Gastrocnemius medialis (tissue), 4 donors: Measurements from ENCODE around the gene ZNF280D. TPM values are rescaled to one million over a fixed set of nuclear protein-coding genes. Genes with fewer than 3 reads are reported as not detected.
"Not testable (repeated sequence)": the region's sequence is repeated elsewhere in the genome, so short reads cannot be mapped to it uniquely, and the experiment has no call there.

Experiments
- ATAC-seq, 2 donors: fragments of 150-250 bp; one replicate each; pipeline ENCODE4 v1.9.1; 2016
- DNase-seq, 2 donors: peaks; one replicate each; pipeline ENCODE4 v3.0.0-alpha.2; 2019
- H3K27ac ChIP-seq, 4 donors: fragments of 200-600 bp; sonication (generic); 1 replicate in 1 of 4; 2 replicates in 3 of 4; pipeline ENCODE4 v1.5.1; 2016 to 2018; ENCODE audit warnings: mild to moderate bottlenecking in 2 of 4, moderate library complexity in 1 of 4
- H3K27me3 ChIP-seq, 3 donors: fragments of 200-600 bp; sonication (generic) in 2 of 3; 1 replicate in 1 of 3; 2 replicates in 2 of 3; pipeline versions ENCODE4 v1.5.1 to v1.6.0; 2016 to 2019; ENCODE audit warnings: mild to moderate bottlenecking in 1 of 3, moderate library complexity in 1 of 3
- H3K36me3 ChIP-seq, 2 donors: fragments of 200-600 bp; sonication (generic) in 1 of 2; one replicate each; pipeline ENCODE4 v1.5.1; 2017 to 2018
- H3K4me1 ChIP-seq, 2 donors: fragments of 200-600 bp; sonication (generic) in 1 of 2; one replicate each; pipeline ENCODE4 v1.5.1; 2016 to 2017; ENCODE audit warnings: mild to moderate bottlenecking in 2 of 2
- H3K4me3 ChIP-seq, 4 donors: fragments of 200-600 bp; sonication (generic) in 3 of 4; 1 replicate in 1 of 4; 2 replicates in 3 of 4; pipeline ENCODE4 v1.5.1; 2016 to 2019; ENCODE audit warnings: mild to moderate bottlenecking in 2 of 4
- H3K9me3 ChIP-seq, 3 donors: fragments of 200-600 bp; sonication (generic) in 2 of 3; 1 replicate in 1 of 3; 2 replicates in 2 of 3; pipeline ENCODE4 v1.5.1; 2016 to 2019
- POLR2A ChIP-seq, 2 donors: fragments of 450-650 bp; IDR thresholded peaks; one replicate each; pipeline ENCODE4 v1.6.1; 2017; ENCODE audit warnings: antibody characterized with exemption in 2 of 2, mild to moderate bottlenecking in 2 of 2, moderate library complexity in 2 of 2
- in situ Hi-C, 4 donors: fragments of 200-750 bp; cut with MboI; loops; one replicate each; pipeline versions ENCODE4 v1.15.0 to v1.8.0; 2017; ENCODE audit warnings: low sequenced_read_pairs in 4 of 4
- intact Hi-C: fragments of 100-400 bp; cut with DNase I; formaldehyde crosslinking; loops from one replicate; pipeline ENCODE4 v1.15.1; 2023; ENCODE audit warnings: low total_unique reads
- total RNA-seq, 4 donors: library from RNA; depleted of rRNA; stranded (reverse); fragments of >200 nt; gene quantifications; one replicate each; pipeline versions ENCODE4 v1.1.0 to v1.2.3, GENCODE V29; 2016
- TF ChIP-seq, protein P1 (sequence below), 5 experiments: fragments of 450-650 bp in 3 of 5; fragments of 200-600 bp in 2 of 5; sonication (generic) in 2 of 5; IDR thresholded peaks in 4 of 5; conservative IDR thresholded peaks in 1 of 5; 1 replicate in 4 of 5; 2 replicates in 1 of 5; pipeline ENCODE4 v1.5.1; 2016 to 2019; ENCODE audit warnings: antibody characterized with exemption in 5 of 5, mild to moderate bottlenecking in 3 of 5, moderate library complexity in 3 of 5

ZNF280D gene
- total RNA-seq, 4 donors from 2014 or later: 19.9 to 45.5 (median 23.4) TPM

DNA sequence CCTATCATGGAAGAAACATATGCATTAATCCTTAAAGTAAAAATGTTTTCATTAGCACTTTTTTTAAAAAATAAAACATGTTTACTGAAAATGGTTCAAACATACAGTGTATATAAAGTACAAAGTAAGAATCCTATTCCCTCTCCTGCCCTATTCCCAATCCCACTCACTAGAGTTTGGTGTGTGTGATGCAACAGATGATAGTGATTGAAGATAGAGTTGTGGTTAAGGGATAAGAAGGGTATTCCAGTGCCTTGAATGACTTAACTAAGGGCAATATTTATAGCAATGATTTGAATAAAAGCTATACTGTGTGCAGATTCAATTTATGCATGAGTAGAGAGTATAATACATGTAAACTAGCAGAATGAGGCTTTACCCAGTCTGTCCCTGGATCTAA, 18.1 kb downstream of the ZNF280D start:
- DNase-seq: no peak
- Histone ChIP-seq H3K9me3 (no peaks in the 10 kb centered on the region), H3K4me1 (peaks cover 29 to 36% of the 10 kb centered on the region in 2 donors)

DNA sequence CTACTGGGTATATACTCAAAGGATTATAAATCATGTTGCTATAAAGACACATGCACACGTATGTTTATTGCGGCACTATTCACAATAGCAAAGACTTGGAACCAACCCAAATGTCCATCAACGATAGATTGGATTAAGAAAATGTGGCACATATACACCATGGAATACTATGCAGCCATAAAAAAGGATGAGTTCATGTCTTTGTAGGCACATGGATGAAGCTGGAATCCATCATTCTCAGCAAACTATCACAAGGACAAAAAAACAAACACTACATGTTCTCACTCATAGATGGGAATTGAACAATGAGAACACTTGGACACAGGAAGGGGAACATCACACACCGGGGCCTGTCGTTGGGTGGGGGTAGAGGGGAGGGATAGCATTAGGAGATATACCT, 23.8 kb downstream of the ZNF280D start:
- H3K27me3 ChIP-seq, H3K9me3 ChIP-seq, H3K36me3 ChIP-seq, H3K4me3 ChIP-seq, H3K27ac ChIP-seq, in situ Hi-C loops, ATAC-seq, intact Hi-C loops, DNase-seq: not testable (repeated sequence)
- H3K4me1 ChIP-seq: peaks cover 12 to 16% of the 10 kb centered on the region in 2 donors

More for the DNA sequence above, 18.1 kb downstream of the ZNF280D start:
- TF ChIP-seq, protein P1, sequence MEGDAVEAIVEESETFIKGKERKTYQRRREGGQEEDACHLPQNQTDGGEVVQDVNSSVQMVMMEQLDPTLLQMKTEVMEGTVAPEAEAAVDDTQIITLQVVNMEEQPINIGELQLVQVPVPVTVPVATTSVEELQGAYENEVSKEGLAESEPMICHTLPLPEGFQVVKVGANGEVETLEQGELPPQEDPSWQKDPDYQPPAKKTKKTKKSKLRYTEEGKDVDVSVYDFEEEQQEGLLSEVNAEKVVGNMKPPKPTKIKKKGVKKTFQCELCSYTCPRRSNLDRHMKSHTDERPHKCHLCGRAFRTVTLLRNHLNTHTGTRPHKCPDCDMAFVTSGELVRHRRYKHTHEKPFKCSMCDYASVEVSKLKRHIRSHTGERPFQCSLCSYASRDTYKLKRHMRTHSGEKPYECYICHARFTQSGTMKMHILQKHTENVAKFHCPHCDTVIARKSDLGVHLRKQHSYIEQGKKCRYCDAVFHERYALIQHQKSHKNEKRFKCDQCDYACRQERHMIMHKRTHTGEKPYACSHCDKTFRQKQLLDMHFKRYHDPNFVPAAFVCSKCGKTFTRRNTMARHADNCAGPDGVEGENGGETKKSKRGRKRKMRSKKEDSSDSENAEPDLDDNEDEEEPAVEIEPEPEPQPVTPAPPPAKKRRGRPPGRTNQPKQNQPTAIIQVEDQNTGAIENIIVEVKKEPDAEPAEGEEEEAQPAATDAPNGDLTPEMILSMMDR (IDR thresholded peaks at IDR 0.05 in 4 of 5, conservative IDR thresholded peaks at IDR 0.05 in 1 of 5): no peak
- TF ChIP-seq POLR2A (IDR thresholded peaks at IDR 0.05): no peak
- Histone ChIP-seq H3K27me3 (no peaks in the 10 kb centered on the region), H3K36me3 (no peaks in the 10 kb centered on the region), H3K4me3 (no peak overlapping the region), H3K27ac (no peak overlapping the region)
- intact Hi-C loops (no loop called here), in situ Hi-C loops (no loop called here)
- no peak for ATAC-seq

DNA sequence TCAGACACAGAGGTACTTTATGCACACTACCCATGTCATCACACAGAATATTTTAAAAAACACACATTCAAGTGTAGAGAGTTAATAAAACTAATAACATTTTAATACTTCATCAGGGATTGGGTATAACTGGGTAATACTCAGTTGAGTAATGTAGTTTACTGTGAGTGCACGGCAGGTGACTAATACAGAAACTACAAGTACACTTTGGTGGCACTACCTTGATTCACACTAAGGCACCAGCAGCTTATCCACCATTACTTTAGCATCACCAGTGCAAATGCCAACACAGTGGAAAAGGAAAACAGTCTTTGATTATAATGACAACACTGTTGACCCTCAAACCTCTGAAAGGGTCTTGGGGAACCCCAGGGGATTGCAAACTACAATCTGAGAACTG, 33.6 kb downstream of the ZNF280D start:
- TF ChIP-seq, protein P1 (IDR thresholded peaks at IDR 0.05 in 4 of 5, conservative IDR thresholded peaks at IDR 0.05 in 1 of 5): no peak
- TF ChIP-seq POLR2A (IDR thresholded peaks at IDR 0.05): no peak
- no peak for ATAC-seq
- peaks cover 0 to 47% of the 10 kb centered on the region in 2 donors for H3K36me3 ChIP-seq

DNA sequence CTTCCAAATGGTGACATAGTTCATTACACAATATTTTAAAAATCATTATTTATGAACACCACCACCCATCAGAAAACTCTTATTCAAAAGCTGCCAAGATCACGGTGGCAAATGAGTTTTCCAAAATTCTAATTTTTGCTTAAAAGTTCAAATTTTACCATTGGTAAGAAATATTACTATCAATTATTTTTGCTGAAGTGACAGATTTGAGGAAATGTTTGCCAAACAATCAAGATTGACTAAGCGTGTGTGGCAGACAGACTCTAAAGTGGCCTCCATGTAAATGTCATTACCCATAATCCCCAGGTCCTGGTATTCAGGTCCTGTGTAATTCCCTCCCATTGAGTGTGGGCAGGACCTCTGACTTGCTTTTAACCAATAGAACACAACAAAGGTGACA, 35.0 kb downstream of the ZNF280D start:
- Histone ChIP-seq H3K9me3 (no peaks in the 10 kb centered on the region), H3K27me3 (no peaks in the 10 kb centered on the region), H3K4me1 (no peaks in the 10 kb centered on the region), H3K27ac (no peak overlapping the region), H3K4me3 (no peak overlapping the region), H3K36me3 (peaks cover 0 to 42% of the 10 kb centered on the region in 2 donors)
- DNase-seq: no peak
- no peak for ATAC-seq
- intact Hi-C loops (no loop called here), in situ Hi-C loops (no loop called here)
- TF ChIP-seq, protein P1 (IDR thresholded peaks at IDR 0.05 in 4 of 5, conservative IDR thresholded peaks at IDR 0.05 in 1 of 5): no peak
- no peak for TF ChIP-seq POLR2A (IDR thresholded peaks at IDR 0.05)

More for the DNA sequence above, 33.6 kb downstream of the ZNF280D start:
- Histone ChIP-seq H3K27ac (no peak overlapping the region), H3K4me1 (no peaks in the 10 kb centered on the region), H3K4me3 (no peak overlapping the region), H3K27me3 (no peaks in the 10 kb centered on the region), H3K9me3 (no peaks in the 10 kb centered on the region)
- intact Hi-C loops (no loop called here), in situ Hi-C loops (no loop called here)
- DNase-seq: no peak

DNA sequence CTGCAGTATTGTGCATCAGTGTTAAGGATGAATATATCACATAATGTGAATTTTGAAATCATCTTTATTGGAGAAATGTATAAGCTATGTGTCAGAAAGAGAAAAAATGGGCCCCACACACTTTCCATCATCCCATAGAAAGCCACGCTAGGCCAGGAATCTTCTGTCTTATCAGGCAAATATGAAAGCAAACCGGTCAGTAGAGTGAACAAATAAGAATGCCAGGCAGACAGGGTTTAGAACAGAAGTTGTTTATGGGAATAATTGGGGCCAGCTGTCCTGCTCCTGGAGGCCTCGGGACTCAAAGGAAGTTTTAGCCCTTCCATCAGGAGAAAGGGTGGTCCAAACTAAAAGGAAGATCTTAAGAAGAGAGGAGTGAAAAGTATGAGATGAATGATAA, 39.5 kb downstream of the ZNF280D start:
- no peak for ATAC-seq
- H3K36me3 ChIP-seq: peaks cover 0 to 24% of the 10 kb centered on the region in 2 donors
- H3K27me3 ChIP-seq: no peaks in the 10 kb centered on the region
- no peak overlapping the region for H3K27ac ChIP-seq
- no peak overlapping the region for H3K4me3 ChIP-seq
- DNase-seq: no peak
- intact Hi-C loops (no loop called here), in situ Hi-C loops (no loop called here)
- H3K4me1 ChIP-seq: no peaks in the 10 kb centered on the region
- no peaks in the 10 kb centered on the region for H3K9me3 ChIP-seq
- TF ChIP-seq, protein P1 (IDR thresholded peaks at IDR 0.05 in 4 of 5, conservative IDR thresholded peaks at IDR 0.05 in 1 of 5): no peak
- no peak for TF ChIP-seq POLR2A (IDR thresholded peaks at IDR 0.05)
